ENCODE data around the gene NUDT4. TPM values are rescaled to one million over a fixed set of nuclear protein-coding genes. Genes with fewer than 3 reads are reported as not detected.

NUDT4 gene
- total and polyA plus RNA-seq, 2 of the 13 experiments (the other 11 are each of a cell fraction or from before 2014, with no cell fraction given), result 37.3 to 70.1 TPM

DNA sequence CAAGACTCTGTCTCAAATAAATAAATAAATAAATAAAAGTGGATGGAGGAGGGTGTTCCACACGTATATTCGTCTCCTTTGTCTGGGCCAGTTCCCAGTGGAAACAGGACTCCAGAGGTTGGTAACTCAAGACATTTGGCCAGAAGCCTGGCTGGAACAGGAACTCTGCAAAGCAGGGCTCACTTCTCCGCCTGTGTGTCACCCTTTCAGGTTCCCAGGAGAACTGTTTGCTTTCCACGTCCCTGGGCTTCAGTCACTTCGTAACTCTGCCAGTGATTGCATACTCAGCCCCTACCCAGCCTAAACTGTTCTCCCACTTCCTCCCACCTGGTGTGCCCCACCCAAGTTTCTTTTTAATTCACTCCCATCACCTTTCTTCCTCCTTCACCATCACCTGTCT is 71.1 kb downstream of the NUDT4 start (continued):
- TF ChIP-seq, protein P1, sequence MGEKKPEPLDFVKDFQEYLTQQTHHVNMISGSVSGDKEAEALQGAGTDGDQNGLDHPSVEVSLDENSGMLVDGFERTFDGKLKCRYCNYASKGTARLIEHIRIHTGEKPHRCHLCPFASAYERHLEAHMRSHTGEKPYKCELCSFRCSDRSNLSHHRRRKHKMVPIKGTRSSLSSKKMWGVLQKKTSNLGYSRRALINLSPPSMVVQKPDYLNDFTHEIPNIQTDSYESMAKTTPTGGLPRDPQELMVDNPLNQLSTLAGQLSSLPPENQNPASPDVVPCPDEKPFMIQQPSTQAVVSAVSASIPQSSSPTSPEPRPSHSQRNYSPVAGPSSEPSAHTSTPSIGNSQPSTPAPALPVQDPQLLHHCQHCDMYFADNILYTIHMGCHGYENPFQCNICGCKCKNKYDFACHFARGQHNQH (CRISPR knock-in tag; IDR thresholded peaks at IDR 0.05), result peak; percentile 64; the same call in 1 of the 2 replicates
- TF ChIP-seq HNRNPH1 (optimal IDR thresholded peaks at IDR 0.05; ENCODE audit: low read depth, low read length) (no peak), ZNF652 (CRISPR knock-in tag; IDR thresholded peaks at IDR 0.05; ENCODE audit: borderline replicate concordance, low read depth) (0 out of 2 replicates have a peak, but pooled peaks have one; percentile 7), ZNF781 (CRISPR knock-in tag; IDR thresholded peaks at IDR 0.05; ENCODE audit: borderline replicate concordance, not compliant biosample characterization) (no peak), BRD4 (CRISPR knock-in tag; IDR thresholded peaks at IDR 0.05) (no peak), SRSF4 (IDR thresholded peaks at IDR 0.05; ENCODE audit: low read depth, low read length, poor library complexity, severe bottlenecking) (no peak), SAP130 (CRISPR knock-in tag; IDR thresholded peaks at IDR 0.05; ENCODE audit: low read depth) (peak; percentile 56), PHF8 (CRISPR knock-in tag; IDR thresholded peaks at IDR 0.05) (no peak), TARDBP (CRISPR knock-in tag; IDR thresholded peaks at IDR 0.05) (no peak), SUZ12 (IDR thresholded peaks at IDR 0.05; ENCODE audit: low read depth, low read length) (no peak), ERF (CRISPR knock-in tag; IDR thresholded peaks at IDR 0.05) (no peak), ZBTB38 (CRISPR knock-in tag; IDR thresholded peaks at IDR 0.05) (peak; percentile 64; the same call in 1 of the 2 replicates), KMT2A (CRISPR knock-in tag; IDR thresholded peaks at IDR 0.05) (0 out of 2 replicates have a peak, but pooled peaks have one; percentile 26), CHD4 (IDR thresholded peaks at IDR 0.05; ENCODE audit: borderline replicate concordance, low read length) (no peak), CBFB (CRISPR knock-in tag; IDR thresholded peaks at IDR 0.05) (no peak), GATAD1 (CRISPR knock-in tag; IDR thresholded peaks at IDR 0.05) (no peak)
- TF ChIP-seq, protein P2, sequence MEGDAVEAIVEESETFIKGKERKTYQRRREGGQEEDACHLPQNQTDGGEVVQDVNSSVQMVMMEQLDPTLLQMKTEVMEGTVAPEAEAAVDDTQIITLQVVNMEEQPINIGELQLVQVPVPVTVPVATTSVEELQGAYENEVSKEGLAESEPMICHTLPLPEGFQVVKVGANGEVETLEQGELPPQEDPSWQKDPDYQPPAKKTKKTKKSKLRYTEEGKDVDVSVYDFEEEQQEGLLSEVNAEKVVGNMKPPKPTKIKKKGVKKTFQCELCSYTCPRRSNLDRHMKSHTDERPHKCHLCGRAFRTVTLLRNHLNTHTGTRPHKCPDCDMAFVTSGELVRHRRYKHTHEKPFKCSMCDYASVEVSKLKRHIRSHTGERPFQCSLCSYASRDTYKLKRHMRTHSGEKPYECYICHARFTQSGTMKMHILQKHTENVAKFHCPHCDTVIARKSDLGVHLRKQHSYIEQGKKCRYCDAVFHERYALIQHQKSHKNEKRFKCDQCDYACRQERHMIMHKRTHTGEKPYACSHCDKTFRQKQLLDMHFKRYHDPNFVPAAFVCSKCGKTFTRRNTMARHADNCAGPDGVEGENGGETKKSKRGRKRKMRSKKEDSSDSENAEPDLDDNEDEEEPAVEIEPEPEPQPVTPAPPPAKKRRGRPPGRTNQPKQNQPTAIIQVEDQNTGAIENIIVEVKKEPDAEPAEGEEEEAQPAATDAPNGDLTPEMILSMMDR (CRISPR knock-in tag; IDR thresholded peaks at IDR 0.05), result no peak
- TF ChIP-seq, protein P3, sequence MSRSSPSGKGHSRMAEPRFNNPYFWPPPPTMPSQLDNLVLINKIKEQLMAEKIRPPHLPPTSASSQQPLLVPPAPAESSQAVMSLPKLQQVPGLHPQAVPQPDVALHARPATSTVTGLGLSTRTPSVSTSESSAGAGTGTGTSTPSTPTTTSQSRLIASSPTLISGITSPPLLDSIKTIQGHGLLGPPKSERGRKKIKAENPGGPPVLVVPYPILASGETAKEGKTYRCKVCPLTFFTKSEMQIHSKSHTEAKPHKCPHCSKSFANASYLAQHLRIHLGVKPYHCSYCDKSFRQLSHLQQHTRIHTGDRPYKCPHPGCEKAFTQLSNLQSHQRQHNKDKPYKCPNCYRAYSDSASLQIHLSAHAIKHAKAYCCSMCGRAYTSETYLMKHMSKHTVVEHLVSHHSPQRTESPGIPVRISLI (CRISPR knock-in tag; IDR thresholded peaks at IDR 0.05; ENCODE audit: borderline replicate concordance), result 0 out of 2 replicates have a peak, but pooled peaks have one; percentile 18
- TF ChIP-seq, protein P4, sequence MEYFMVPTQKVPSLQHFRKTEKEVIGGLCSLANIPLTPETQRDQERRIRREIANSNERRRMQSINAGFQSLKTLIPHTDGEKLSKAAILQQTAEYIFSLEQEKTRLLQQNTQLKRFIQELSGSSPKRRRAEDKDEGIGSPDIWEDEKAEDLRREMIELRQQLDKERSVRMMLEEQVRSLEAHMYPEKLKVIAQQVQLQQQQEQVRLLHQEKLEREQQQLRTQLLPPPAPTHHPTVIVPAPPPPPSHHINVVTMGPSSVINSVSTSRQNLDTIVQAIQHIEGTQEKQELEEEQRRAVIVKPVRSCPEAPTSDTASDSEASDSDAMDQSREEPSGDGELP (IDR thresholded peaks at IDR 0.05; ENCODE audit: borderline replicate concordance, low read depth), result no peak
- TF ChIP-seq, protein P5, sequence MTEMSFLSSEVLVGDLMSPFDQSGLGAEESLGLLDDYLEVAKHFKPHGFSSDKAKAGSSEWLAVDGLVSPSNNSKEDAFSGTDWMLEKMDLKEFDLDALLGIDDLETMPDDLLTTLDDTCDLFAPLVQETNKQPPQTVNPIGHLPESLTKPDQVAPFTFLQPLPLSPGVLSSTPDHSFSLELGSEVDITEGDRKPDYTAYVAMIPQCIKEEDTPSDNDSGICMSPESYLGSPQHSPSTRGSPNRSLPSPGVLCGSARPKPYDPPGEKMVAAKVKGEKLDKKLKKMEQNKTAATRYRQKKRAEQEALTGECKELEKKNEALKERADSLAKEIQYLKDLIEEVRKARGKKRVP (CRISPR knock-in tag; IDR thresholded peaks at IDR 0.05), result peak in 1 of 2 experiments; percentile 38; a peak in 1 of 4 replicates
- TF ChIP-seq, protein P6, sequence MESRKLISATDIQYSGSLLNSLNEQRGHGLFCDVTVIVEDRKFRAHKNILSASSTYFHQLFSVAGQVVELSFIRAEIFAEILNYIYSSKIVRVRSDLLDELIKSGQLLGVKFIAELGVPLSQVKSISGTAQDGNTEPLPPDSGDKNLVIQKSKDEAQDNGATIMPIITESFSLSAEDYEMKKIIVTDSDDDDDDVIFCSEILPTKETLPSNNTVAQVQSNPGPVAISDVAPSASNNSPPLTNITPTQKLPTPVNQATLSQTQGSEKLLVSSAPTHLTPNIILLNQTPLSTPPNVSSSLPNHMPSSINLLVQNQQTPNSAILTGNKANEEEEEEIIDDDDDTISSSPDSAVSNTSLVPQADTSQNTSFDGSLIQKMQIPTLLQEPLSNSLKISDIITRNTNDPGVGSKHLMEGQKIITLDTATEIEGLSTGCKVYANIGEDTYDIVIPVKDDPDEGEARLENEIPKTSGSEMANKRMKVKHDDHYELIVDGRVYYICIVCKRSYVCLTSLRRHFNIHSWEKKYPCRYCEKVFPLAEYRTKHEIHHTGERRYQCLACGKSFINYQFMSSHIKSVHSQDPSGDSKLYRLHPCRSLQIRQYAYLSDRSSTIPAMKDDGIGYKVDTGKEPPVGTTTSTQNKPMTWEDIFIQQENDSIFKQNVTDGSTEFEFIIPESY (CRISPR knock-in tag; IDR thresholded peaks at IDR 0.05), result no peak

Data from HepG2 (cell line).